Common myeloid progenitor, CD34-positive (primary cell): ENCODE data around the gene XDH.

Experiments used
- CTCF ChIA-PET: fragments of 350-600 bp; sonication (Branson Sonifier 250); formaldehyde crosslinking; loops from one replicate; lab custom pipeline; 2021; ENCODE audit warnings: antibody characterized with exemption; lab: Charles Lee
- POLR2A ChIA-PET: fragments of 350-600 bp; sonication (Branson Sonifier 250); formaldehyde crosslinking; loops from one replicate; lab custom pipeline; 2021; ENCODE audit warnings: antibody characterized with exemption; lab: Charles Lee
- DNase-seq, 3 donors: peaks; one replicate each; pipeline versions ENCODE4 v3.0.0 to v3.0.0-alpha.2; 2013
- H3K27ac ChIP-seq, 2 experiments: 1 replicate in 1 of 2; 2 replicates in 1 of 2; pipeline ENCODE4 v1.7.0; 2013; ENCODE audit warnings: inconsistent platforms in 2 of 2, low read length in 2 of 2, mild to moderate bottlenecking in 2 of 2, low read depth in 1 of 2, moderate library complexity in 1 of 2; ENCODE audit not compliant: severe bottlenecking in 2 of 2, insufficient read depth in 1 of 2, poor library complexity in 1 of 2
- H3K27me3 ChIP-seq, 5 experiments: replicated peaks in 2 of 5; 1 replicate in 3 of 5; 2 replicates in 2 of 5; pipeline versions ENCODE4 v1.6.1 to v1.7.0; 2013; ENCODE audit warnings: low read length in 4 of 5, mild to moderate bottlenecking in 2 of 5, moderate library complexity in 2 of 5, inconsistent platforms in 1 of 5; ENCODE audit not compliant: insufficient read depth in 5 of 5, control insufficient read depth in 4 of 5
- H3K36me3 ChIP-seq, 4 experiments: 1 replicate in 2 of 4; 2 replicates in 2 of 4; pipeline versions ENCODE4 v1.6.1 to v1.7.0; 2013; ENCODE audit warnings: low read length in 3 of 4, control low read depth in 1 of 4, mild to moderate bottlenecking in 1 of 4; ENCODE audit not compliant: control insufficient read depth in 4 of 4, insufficient read depth in 4 of 4
- H3K4me1 ChIP-seq, 4 experiments: 1 replicate in 3 of 4; 2 replicates in 1 of 4; pipeline versions ENCODE4 v1.6.1 to v1.7.1; 2013; ENCODE audit warnings: low read length in 3 of 4, mild to moderate bottlenecking in 3 of 4, control low read depth in 1 of 4, inconsistent platforms in 1 of 4, moderate library complexity in 1 of 4; ENCODE audit not compliant: control insufficient read depth in 4 of 4, insufficient read depth in 4 of 4; ENCODE audit errors: control extremely low read depth in 1 of 4
- H3K4me3 ChIP-seq, 7 experiments: 1 replicate in 4 of 7; 2 replicates in 3 of 7; pipeline versions ENCODE4 v1.5.1 to v1.7.0; 2013; ENCODE audit warnings: mild to moderate bottlenecking in 7 of 7, low read length in 6 of 7, moderate library complexity in 6 of 7, inconsistent platforms in 2 of 7, low read depth in 2 of 7, control low read depth in 1 of 7; ENCODE audit not compliant: insufficient read depth in 4 of 7, control insufficient read depth in 1 of 7; ENCODE audit errors: extremely low read depth in 1 of 7
- H3K9me3 ChIP-seq, 5 experiments: 1 replicate in 4 of 5; 2 replicates in 1 of 5; pipeline versions ENCODE4 v1.6.1 to v1.7.1; 2013; ENCODE audit warnings: low read length in 4 of 5, mild to moderate bottlenecking in 2 of 5, inconsistent platforms in 1 of 5, low read depth in 1 of 5, moderate library complexity in 1 of 5; ENCODE audit not compliant: control insufficient read depth in 4 of 5, insufficient read depth in 2 of 5; ENCODE audit errors: control extremely low read depth in 1 of 5
- WGBS: methylation state at CpG from one replicate; pipeline ENCODE4 v1.1.5; 2013; ENCODE audit not compliant: insufficient coverage; 5-methylcytosine and 5-hydroxymethylcytosine counted together

XDH gene

DNA sequence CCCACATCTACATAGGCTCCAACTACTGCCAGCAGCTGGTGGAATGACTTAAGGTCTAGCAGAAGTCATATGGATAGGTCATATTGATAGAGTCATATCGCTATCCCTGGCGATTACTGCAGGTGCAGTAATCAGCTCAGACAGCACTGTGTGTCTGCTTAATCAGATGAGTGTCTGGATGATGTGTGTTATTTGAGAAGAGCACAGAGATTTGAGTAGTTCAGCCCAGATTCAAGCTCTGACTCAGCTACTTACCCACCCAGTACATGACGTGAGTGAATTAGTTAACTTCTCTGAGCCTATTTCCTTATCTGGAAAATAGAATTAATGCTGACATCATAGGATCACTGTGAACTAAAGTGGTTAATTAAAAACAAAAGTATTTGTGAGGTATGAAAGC, 101.6 kb downstream of the XDH start:
- WGBS, result 100% methylated on average over 1 of the region's 3 CpGs
- H3K4me1 ChIP-seq, result peaks cover 6 to 26% (median 15%) of the 10 kb centered on the region in 4 experiments
- POLR2A ChIA-PET, result no interaction called here
- no peaks in the 10 kb centered on the region for H3K9me3 ChIP-seq
- H3K36me3 ChIP-seq, result no peaks in the 10 kb centered on the region
- no peaks in the 10 kb centered on the region for H3K27me3 ChIP-seq
- H3K4me3 ChIP-seq, result no peak overlapping the region
- no peak for DNase-seq
- no peak overlapping the region for H3K27ac ChIP-seq
- CTCF ChIA-PET, result interaction anchor here (2.3 kb wide), 1 partner anchor 21 kb away, joined by 6 read pairs; no protein-coding TSS in a partner anchor

DNA sequence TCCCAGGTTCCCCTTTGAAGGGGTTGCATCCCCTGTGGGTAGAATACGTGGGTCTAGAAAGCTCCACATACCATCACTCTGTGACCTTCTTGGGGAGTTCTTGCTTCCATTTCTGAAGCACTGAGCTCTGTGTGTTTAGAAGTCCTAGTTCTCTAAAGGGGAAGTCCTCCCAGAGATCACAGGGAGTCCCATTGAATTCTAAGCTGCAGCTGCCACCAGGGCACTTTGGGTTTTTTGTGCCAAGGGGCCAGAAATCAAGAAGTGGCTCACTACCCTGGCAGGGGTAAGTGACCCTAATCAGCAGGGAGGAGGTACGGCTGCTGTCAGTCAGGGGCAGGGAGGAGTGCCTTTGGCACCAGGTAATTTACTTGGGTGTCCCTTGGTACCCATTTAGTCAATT, 109.7 kb downstream of the XDH start:
- Histone ChIP-seq H3K4me3 (no peak overlapping the region), H3K27ac (no peak overlapping the region), H3K9me3 (no peaks in the 10 kb centered on the region), H3K4me1 (peaks cover 0 to 3% (median 0%) of the 10 kb centered on the region in 4 experiments), H3K36me3 (no peaks in the 10 kb centered on the region), H3K27me3 (no peaks in the 10 kb centered on the region)
- POLR2A ChIA-PET, result no interaction called here
- WGBS, result 81% methylated on average over 2 of the region's 2 CpGs
- CTCF ChIA-PET, result no interaction called here
- DNase-seq, result peak in 2 of 3 donors; percentile 30 to 37

GRCh38 chr2:31302940-31303563, 111.5 kb downstream of the XDH start:
- DNase-seq, result no peak
- Histone ChIP-seq H3K4me3 (no peak overlapping the region), H3K36me3 (no peaks in the 10 kb centered on the region), H3K27ac (no peak overlapping the region), H3K9me3 (no peaks in the 10 kb centered on the region), H3K27me3 (no peaks in the 10 kb centered on the region), H3K4me1 (peaks cover 0 to 3% (median 0%) of the 10 kb centered on the region in 4 experiments)
- 98% methylated on average over 9 of the region's 9 CpGs for WGBS
- ChIA-PET POLR2A (no interaction called here), CTCF (interaction anchor here (1.2 kb wide), 1 partner anchor 30 kb away, joined by 3 read pairs; no protein-coding TSS in a partner anchor)

DNA sequence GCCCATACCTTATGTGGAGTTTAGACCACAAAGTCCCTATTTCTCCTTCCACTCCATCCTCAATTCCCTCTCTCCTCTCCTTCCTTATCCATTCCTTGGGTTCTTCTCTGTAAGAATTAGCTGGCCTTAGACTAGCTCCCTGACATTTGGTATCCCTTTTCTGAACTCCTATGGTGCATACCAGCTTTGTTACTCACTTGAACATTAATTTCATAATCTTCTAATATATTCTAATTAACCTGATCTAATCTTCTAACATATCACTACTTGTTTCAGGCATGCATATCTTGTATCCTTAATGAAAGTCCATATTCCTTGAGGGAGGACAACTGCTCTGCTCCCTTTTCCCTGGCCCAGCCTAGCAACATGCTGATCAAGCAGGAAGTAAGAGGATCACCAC, 114.2 kb downstream of the XDH start:
- peaks cover 0 to 3% (median under 1%) of the 10 kb centered on the region in 4 experiments for H3K4me1 ChIP-seq
- ChIA-PET CTCF (interaction anchor here (1.0 to 1.2 kb wide), 2 partner anchors 11 to 33 kb away, joined by 3 to 4 read pairs; no protein-coding TSS in a partner anchor), POLR2A (no interaction called here)
- H3K27ac ChIP-seq, result no peak overlapping the region
- H3K9me3 ChIP-seq, result no peaks in the 10 kb centered on the region
- no peaks in the 10 kb centered on the region for H3K27me3 ChIP-seq
- no peak for DNase-seq
- H3K36me3 ChIP-seq, result no peaks in the 10 kb centered on the region
- no peak overlapping the region for H3K4me3 ChIP-seq

DNA sequence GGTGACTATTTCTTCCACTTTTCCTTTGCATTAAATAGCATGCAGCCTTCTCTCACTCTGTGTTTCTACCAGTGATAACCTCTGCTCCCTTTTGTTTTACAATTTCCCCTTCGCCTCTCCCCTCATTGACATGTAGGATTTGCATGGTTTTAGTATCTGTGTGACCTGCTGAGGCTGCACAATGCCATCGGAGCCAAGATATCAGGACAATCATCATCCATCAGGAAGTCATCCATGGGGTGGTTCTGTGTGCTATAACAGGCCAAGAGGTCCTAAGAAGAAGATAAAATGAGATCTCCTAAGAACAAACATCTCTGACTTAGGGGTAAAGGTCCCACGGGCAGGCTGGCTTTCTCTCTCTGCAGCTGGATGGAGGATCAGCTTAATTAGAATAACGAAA, 115.0 kb downstream of the XDH start:
- WGBS, result no CpG with 5 or more reads among the region's 4 CpGs
- POLR2A ChIA-PET, result no interaction called here
- no peak overlapping the region for H3K4me3 ChIP-seq

GRCh38 chr2:31297751-31298150, 116.8 kb downstream of the XDH start:
- 11% methylated on average over 1 of the region's 1 CpG for WGBS

More for the DNA sequence above, 115.0 kb downstream of the XDH start:
- H3K9me3 ChIP-seq, result no peaks in the 10 kb centered on the region
- H3K36me3 ChIP-seq, result no peaks in the 10 kb centered on the region
- peaks cover 0 to 2% (median 0%) of the 10 kb centered on the region in 4 experiments for H3K4me1 ChIP-seq
- H3K27me3 ChIP-seq, result no peaks in the 10 kb centered on the region
- no peak for DNase-seq
- no peak overlapping the region for H3K27ac ChIP-seq
- CTCF ChIA-PET, result interaction anchor here (1.0 to 1.2 kb wide), 2 partner anchors 10 to 33 kb away, joined by 3 to 4 read pairs; no protein-coding TSS in a partner anchor

DNA sequence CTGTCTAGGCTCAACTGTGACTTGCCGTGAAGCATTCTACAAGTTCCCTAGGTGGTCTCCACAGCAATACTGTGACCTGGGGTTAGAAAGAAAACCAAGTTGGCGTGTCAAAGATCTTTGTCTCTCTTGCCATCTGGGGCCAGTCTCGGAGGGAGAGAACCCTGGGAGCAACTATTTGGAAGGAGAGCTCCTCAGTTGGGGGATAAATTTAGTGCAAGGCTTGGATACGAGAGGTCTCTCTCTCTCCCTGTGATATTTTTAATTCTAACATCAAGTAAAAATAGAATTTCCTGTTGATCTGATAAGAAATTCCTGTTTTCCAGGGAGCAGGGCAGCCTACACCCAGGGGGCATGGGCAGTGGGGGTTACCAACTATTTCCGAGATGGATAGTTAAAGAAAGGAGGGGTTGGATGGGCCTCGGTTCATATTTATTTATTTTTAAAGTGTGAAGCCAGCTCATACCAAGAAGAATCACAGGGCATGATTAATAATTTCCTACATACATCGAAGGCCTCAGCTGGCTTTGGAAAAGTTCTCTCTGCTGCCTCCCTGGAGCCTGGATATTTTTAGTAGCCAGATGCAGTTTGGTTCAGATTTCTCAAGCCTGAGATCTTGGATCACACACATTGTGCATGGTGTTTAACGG, 117.8 kb downstream of the XDH start:
- Histone ChIP-seq H3K9me3 (no peaks in the 10 kb centered on the region), H3K4me1 (peaks cover 0 to 2% (median 0%) of the 10 kb centered on the region in 4 experiments), H3K4me3 (no peak overlapping the region), H3K27me3 (no peaks in the 10 kb centered on the region), H3K27ac (no peak overlapping the region), H3K36me3 (no peaks in the 10 kb centered on the region)
- 88% methylated on average over 3 of the region's 8 CpGs for WGBS
- DNase-seq, result no peak
- CTCF ChIA-PET, result no interaction called here
- POLR2A ChIA-PET, result no interaction called here

More at GRCh38 chr2:31297751-31298150, 116.8 kb downstream of the XDH start:
- Histone ChIP-seq H3K36me3 (no peaks in the 10 kb centered on the region), H3K4me1 (peaks cover 0 to 2% (median 0%) of the 10 kb centered on the region in 4 experiments), H3K4me3 (no peak overlapping the region), H3K27ac (no peak overlapping the region), H3K9me3 (no peaks in the 10 kb centered on the region), H3K27me3 (no peaks in the 10 kb centered on the region)
- ChIA-PET POLR2A (no interaction called here), CTCF (interaction anchor here (1.1 kb wide), 1 partner anchor 12 kb away, joined by 3 read pairs; no protein-coding TSS in a partner anchor)
- DNase-seq, result peak in 2 of 3 donors; percentile 70 to 79
